Uterine smooth muscle cell (primary cell): ENCODE results near the gene OR51G2. TPM values are rescaled to one million over a fixed set of nuclear protein-coding genes. Genes with fewer than 3 reads are reported as not detected.

Source experiments
- total RNA-seq: library from RNA; depleted of rRNA; stranded (reverse); fragments of >200 nt; gene quantifications from 2 replicates; pipeline ENCODE4 v1.2.3, GENCODE V29; 2014

OR51G2 gene, protein sequence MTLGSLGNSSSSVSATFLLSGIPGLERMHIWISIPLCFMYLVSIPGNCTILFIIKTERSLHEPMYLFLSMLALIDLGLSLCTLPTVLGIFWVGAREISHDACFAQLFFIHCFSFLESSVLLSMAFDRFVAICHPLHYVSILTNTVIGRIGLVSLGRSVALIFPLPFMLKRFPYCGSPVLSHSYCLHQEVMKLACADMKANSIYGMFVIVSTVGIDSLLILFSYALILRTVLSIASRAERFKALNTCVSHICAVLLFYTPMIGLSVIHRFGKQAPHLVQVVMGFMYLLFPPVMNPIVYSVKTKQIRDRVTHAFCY
- not detected in 2 replicates for total RNA-seq

GRCh38 chr11:4919250-4919649, at the start of gene OR51G2:
TSS of gene OR51G2 (minus strand) at chr11:4919350. CDS start at chr11:4915663, 3,687 bp downstream.

GRCh38 chr11:4955613-4956012, 36.5 kb upstream of the OR51G2 start, which contains the start of gene OR51A2:
TSS of gene OR51A2 (minus strand) at chr11:4955713. CDS start at chr11:4955713, 0 bp downstream.

GRCh38 chr11:4947505-4947904, 28.4 kb upstream of the OR51G2 start, which contains the start of gene OR51A4:
TSS of gene OR51A4 (minus strand) at chr11:4947605. CDS start at chr11:4947100, 505 bp downstream.

GRCh38 chr11:4924239-4924638, 5.1 kb upstream of the OR51G2 start, which contains the start of gene OR51G1:
TSS of gene OR51G1 (minus strand) at chr11:4924339. CDS start at chr11:4924339, 0 bp downstream.

DNA sequence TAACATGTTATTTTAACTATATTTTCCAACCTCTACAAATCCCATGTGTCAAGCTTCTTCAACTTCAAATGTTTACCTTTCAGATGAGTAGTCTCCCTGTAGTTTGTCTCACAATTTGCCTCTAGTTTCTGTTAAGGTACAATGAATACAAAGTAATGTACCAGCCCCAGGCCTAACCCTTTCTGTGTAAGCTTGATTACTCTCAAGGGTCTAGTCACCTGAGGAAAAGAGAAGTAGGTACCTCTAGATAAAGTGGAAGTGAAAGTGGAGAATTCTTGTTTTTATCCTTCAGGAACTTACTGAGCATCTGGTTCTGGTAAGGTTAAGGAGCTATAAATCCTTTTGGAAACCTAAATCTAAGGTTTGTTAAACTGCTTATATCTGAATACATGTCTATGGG, 15.7 kb downstream of the OR51G2 start, which contains the start of gene OR51A7:
TSS of gene OR51A7 (plus strand) at position 300 of the 400 bp plus-strand sequence. CDS start 3,587 bp downstream, outside the sequence.

GRCh38 chr11:4881860-4882500, 37.2 kb downstream of the OR51G2 start, which contains the start of gene OR51T1:
TSS of gene OR51T1 (plus strand) at chr11:4881900. CDS start at chr11:4881900, 0 bp downstream.

Other genes with a start within 250 kb of the OR51G2 start
- under 0.01 and 0.11 TPM in 2 replicates for gene OR51E2, start 221.5 kb downstream of the OR51G2 start, total RNA-seq
- not detected in 2 replicates for gene MMP26, start 214.6 kb downstream of the OR51G2 start, total RNA-seq
- gene OR51F1, start 149.4 kb downstream of the OR51G2 start, total RNA-seq = not detected in 2 replicates
- gene OR52R1, start 115.0 kb downstream of the OR51G2 start, total RNA-seq = not detected in 2 replicates
- gene OR51F2, start 98.0 kb downstream of the OR51G2 start, total RNA-seq = not detected in 2 replicates
- gene OR51S1, start 70.1 kb downstream of the OR51G2 start, total RNA-seq = not detected in 2 replicates
- gene OR51T1, start 37.5 kb downstream of the OR51G2 start, total RNA-seq = not detected in 2 replicates
- gene OR51A7, start 15.6 kb downstream of the OR51G2 start, total RNA-seq = not detected in 2 replicates
- not detected in 2 replicates for gene OR51G1, start 5.0 kb upstream of the OR51G2 start, total RNA-seq
- gene OR51A4, start 28.3 kb upstream of the OR51G2 start, total RNA-seq = not detected in 2 replicates
- not detected in 2 replicates for gene OR51A2, start 36.4 kb upstream of the OR51G2 start, total RNA-seq
- gene OR51L1, start 75.5 kb upstream of the OR51G2 start, total RNA-seq = 0.12 TPM in 1 of 2 replicates, not detected in the other
- not detected in 2 replicates for gene OR52J3, start 127.2 kb upstream of the OR51G2 start, total RNA-seq
- gene OR52E2, start 140.3 kb upstream of the OR51G2 start, total RNA-seq = not detected in 2 replicates
- gene OR52E1, start 150.2 kb upstream of the OR51G2 start, total RNA-seq = not detected in 2 replicates
- gene OR52A5, start 219.0 kb upstream of the OR51G2 start, total RNA-seq = not detected in 2 replicates
- gene OR52A1, start 235.4 kb upstream of the OR51G2 start, total RNA-seq = not detected in 2 replicates